OCI-LY1 (cell line): ENCODE measurements around the gene RAET1E.

Experiments
- H2AFZ ChIP-seq: fragments of 200-600 bp; sonication (generic), shearing (Covaris generic); 2 replicates; pipeline ENCODE4 v1.6.0; 2014; ENCODE audit warnings: antibody characterized with exemption, mild to moderate bottlenecking, low read length
- H3F3A ChIP-seq: fragments of 200-600 bp; sonication (generic), shearing (Covaris generic); 2 replicates; pipeline ENCODE4 v1.6.0; 2014; ENCODE audit warnings: mild to moderate bottlenecking, antibody characterized with exemption, low read length, moderate library complexity; ENCODE audit not compliant: insufficient read depth
- H3K27ac ChIP-seq: fragments of 200-600 bp; sonication (generic); 2 replicates; pipeline ENCODE4 v1.5.1; 2014; ENCODE audit warnings: low read length, mixed run types, mild to moderate bottlenecking, low read depth; ENCODE audit not compliant: poor library complexity, severe bottlenecking
- H3K27me3 ChIP-seq: fragments of 200-600 bp; sonication (generic); 2 replicates; pipeline ENCODE4 v1.6.0; 2014; ENCODE audit warnings: antibody characterized with exemption, mild to moderate bottlenecking, low read length, moderate library complexity; ENCODE audit not compliant: insufficient read depth
- H3K36me3 ChIP-seq: fragments of 200-600 bp; sonication (generic); 2 replicates; pipeline ENCODE4 v1.6.1; 2014; ENCODE audit warnings: mild to moderate bottlenecking, antibody characterized with exemption, low read length, moderate library complexity, mixed read lengths; ENCODE audit not compliant: insufficient read depth
- H3K4me1 ChIP-seq: fragments of 200-600 bp; sonication (generic); 2 replicates; pipeline ENCODE4 v1.5.1; 2014; ENCODE audit warnings: mild to moderate bottlenecking, low read length, moderate library complexity; ENCODE audit not compliant: insufficient read depth, severe bottlenecking
- H3K4me2 ChIP-seq: fragments of 200-600 bp; sonication (generic), shearing (Covaris generic); 2 replicates; pipeline ENCODE4 v1.6.1; 2014; ENCODE audit warnings: low read length
- H3K4me3 ChIP-seq: fragments of 200-600 bp; sonication (generic); 2 replicates; pipeline ENCODE4 v1.5.1; 2014; ENCODE audit warnings: low read length, low read depth, mild to moderate bottlenecking, mixed read lengths; ENCODE audit not compliant: poor library complexity, severe bottlenecking
- H3K79me2 ChIP-seq: fragments of 200-600 bp; shearing (Covaris generic); 2 replicates; pipeline ENCODE4 v1.6.1; 2016; ENCODE audit warnings: mixed run types, low read length, mixed read lengths; ENCODE audit not compliant: insufficient read depth
- H3K9ac ChIP-seq: fragments of 200-600 bp; sonication (generic), shearing (Covaris generic); 2 replicates; pipeline ENCODE4 v1.6.1; 2014; ENCODE audit warnings: mild to moderate bottlenecking, low read length, mixed read lengths
- H3K9me2 ChIP-seq: fragments of 200-600 bp; sonication (generic), shearing (Covaris generic); 2 replicates; pipeline ENCODE4 v1.6.1; 2014; ENCODE audit warnings: low read depth, mild to moderate bottlenecking, low read length, mixed read lengths
- H3K9me3 ChIP-seq: fragments of 200-600 bp; shearing (Covaris generic); 2 replicates; pipeline ENCODE4 v1.6.1; 2014; ENCODE audit warnings: low read length, mixed read lengths
- H4K20me1 ChIP-seq: fragments of 200-600 bp; sonication (generic), shearing (Covaris generic); 2 replicates; pipeline ENCODE4 v1.6.0; 2016; ENCODE audit warnings: mild to moderate bottlenecking, low read length; ENCODE audit not compliant: insufficient read depth
- CTCF ChIP-seq: fragments of 200-600 bp; sonication (generic), shearing (Covaris generic); IDR thresholded peaks from 2 replicates; pipeline ENCODE4 v1.5.1; 2017; ENCODE audit warnings: mild to moderate bottlenecking, antibody characterized with exemption, low read length, moderate library complexity, mixed read lengths
- EZH2 ChIP-seq: fragments of 200-600 bp; sonication (generic), shearing (Covaris generic); IDR thresholded peaks from 2 replicates; pipeline ENCODE4 v1.8.0; 2017; ENCODE audit warnings: borderline replicate concordance, mixed run types, mild to moderate bottlenecking, antibody characterized with exemption, low read length, moderate library complexity, mixed read lengths

RAET1E gene

DNA sequence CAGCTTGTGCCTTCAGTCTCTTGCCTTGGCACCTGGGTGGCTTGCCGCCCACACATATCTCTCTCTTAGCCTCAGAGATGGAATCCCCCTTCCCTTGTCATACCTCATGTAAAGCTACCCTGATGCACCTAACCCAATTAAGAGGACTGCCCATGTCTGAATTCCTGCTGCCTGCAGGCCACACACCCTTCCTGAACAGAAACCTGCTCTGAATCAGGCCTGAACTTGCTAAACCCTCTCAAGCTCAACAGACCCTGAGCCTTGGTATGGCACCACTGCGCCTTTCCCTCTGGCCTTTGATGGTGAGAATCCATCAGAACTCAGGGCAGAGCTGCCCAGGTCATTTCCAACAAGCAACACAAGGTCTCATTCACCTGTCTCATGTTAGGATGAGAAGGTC is 19.8 kb upstream of the RAET1E start:
- Histone ChIP-seq H3K4me1 (no peaks in the 10 kb centered on the region), H3K27ac (no peak overlapping the region), H3K9me2 (no peaks in the 10 kb centered on the region), H3K27me3 (no peaks in the 10 kb centered on the region), H3K79me2 (no peaks in the 10 kb centered on the region), H3K4me3 (no peak overlapping the region), H3K9me3 (no peaks in the 10 kb centered on the region), H3K9ac (no peak overlapping the region), H2AFZ (no peak overlapping the region), H4K20me1 (no peaks in the 10 kb centered on the region), H3K36me3 (no peaks in the 10 kb centered on the region), H3F3A (no peaks in the 10 kb centered on the region), H3K4me2 (no peak overlapping the region)
- TF ChIP-seq EZH2 = no peak

DNA sequence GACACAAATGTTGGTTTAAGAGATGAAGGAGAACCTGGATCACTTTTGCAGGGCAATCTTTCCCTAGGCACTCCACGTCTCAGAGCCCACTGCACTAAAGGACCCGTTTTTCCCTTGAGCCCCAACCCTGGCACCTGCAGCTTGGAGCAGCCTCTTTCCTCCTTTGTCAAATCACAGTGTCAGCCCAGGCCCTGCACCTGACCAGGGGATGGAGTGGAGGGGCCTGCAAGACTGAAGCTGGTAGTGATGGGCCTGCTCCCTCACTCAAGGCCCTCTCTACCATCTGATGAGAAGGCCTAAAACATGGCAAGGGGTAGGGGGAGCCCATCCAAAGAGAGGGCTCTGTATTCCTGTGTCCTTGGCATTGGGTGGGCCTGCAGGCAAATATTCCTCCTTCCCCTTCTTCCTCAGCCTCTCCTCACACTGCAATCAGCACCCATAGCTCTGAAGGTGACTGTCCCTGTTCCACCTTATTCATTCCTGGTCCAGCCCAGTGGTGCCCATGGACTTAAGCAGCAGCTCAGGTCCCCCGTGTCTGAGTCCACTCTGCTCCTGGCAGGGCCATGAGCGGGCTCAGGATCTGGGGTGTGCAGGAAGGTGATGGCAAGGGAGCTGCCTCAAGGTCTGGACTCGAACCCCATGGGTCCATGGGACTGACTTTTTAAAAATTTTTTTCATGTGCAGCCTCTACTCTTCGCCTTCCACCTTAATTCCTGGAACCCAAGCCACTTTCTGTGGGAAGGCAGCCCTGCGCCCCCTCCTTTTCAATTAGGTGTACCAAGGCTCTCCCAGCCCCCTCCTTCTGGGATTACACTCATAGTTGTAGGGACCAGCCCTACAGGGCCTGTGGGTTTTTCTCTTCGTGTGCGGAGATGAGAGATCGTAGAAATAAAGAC is 18.3 kb upstream of the RAET1E start:
- Histone ChIP-seq H3F3A (no peaks in the 10 kb centered on the region), H3K9me3 (no peaks in the 10 kb centered on the region), H3K9me2 (no peaks in the 10 kb centered on the region), H3K27ac (no peak overlapping the region), H3K27me3 (no peaks in the 10 kb centered on the region), H3K4me2 (no peak overlapping the region), H3K4me3 (no peak overlapping the region), H4K20me1 (no peaks in the 10 kb centered on the region), H3K79me2 (no peaks in the 10 kb centered on the region), H2AFZ (no peak overlapping the region), H3K36me3 (no peaks in the 10 kb centered on the region), H3K9ac (no peak overlapping the region), H3K4me1 (no peaks in the 10 kb centered on the region)
- TF ChIP-seq EZH2 = no peak
- no peak for TF ChIP-seq CTCF

- no peaks in the 10 kb centered on the region for H4K20me1 ChIP-seq
- H3K9me3 ChIP-seq = no peaks in the 10 kb centered on the region
- H3K36me3 ChIP-seq = no peaks in the 10 kb centered on the region
- no peaks in the 10 kb centered on the region for H3K4me1 ChIP-seq
- TF ChIP-seq EZH2 = no peak
- TF ChIP-seq CTCF = no peak
- no peak overlapping the region for H2AFZ ChIP-seq
- H3K4me2 ChIP-seq = no peak overlapping the region
- no peak overlapping the region for H3K9ac ChIP-seq
- no peaks in the 10 kb centered on the region for H3K9me2 ChIP-seq
- H3K27ac ChIP-seq = no peak overlapping the region
- H3K27me3 ChIP-seq = no peaks in the 10 kb centered on the region; the same call in 1 of the 2 replicates
- no peaks in the 10 kb centered on the region for H3K79me2 ChIP-seq
- H3K4me3 ChIP-seq = no peak overlapping the region
- H3F3A ChIP-seq = no peaks in the 10 kb centered on the region
Observed at GRCh38 chr6:149913540-149914240, 15.8 kb upstream of the RAET1E start.
